ENCODE results near the gene CTIF.

Gene CTIF

GRCh38 chr18:48623468-48624235, 84.8 kb downstream of the CTIF start:
- no peak for DNase-seq

GRCh38 chr18:48624856-48625255, 86.0 kb downstream of the CTIF start:
- no peak for DNase-seq

GRCh38 chr18:48627216-48627615, 88.4 kb downstream of the CTIF start:
- no peak for DNase-seq

GRCh38 chr18:48629730-48630324, 91.0 kb downstream of the CTIF start:
- no peak for DNase-seq

- no peak for DNase-seq
Measured at GRCh38 chr18:48631851-48632250, 93.0 kb downstream of the CTIF start.

- DNase-seq: no peak
Measured at GRCh38 chr18:48632676-48633257, 93.9 kb downstream of the CTIF start.

- DNase-seq: no peak
Measured at GRCh38 chr18:48634491-48634890, 95.7 kb downstream of the CTIF start.

- DNase-seq: no peak
Measured at GRCh38 chr18:48634975-48635374, 96.1 kb downstream of the CTIF start.

GRCh38 chr18:48635806-48636205, 97.0 kb downstream of the CTIF start:
- no peak for DNase-seq

GRCh38 chr18:48636436-48636835, 97.6 kb downstream of the CTIF start:
- no peak for DNase-seq

- no peak for DNase-seq
Measured at GRCh38 chr18:48637081-48637990, 98.5 kb downstream of the CTIF start.

- DNase-seq: no peak
Measured at GRCh38 chr18:48638451-48638850, 99.6 kb downstream of the CTIF start.

GRCh38 chr18:48638896-48639771, 100.3 kb downstream of the CTIF start:
- no peak for DNase-seq

- DNase-seq: no peak
Measured at GRCh38 chr18:48639772-48640432, 101.1 kb downstream of the CTIF start.

GRCh38 chr18:48640566-48641270, 101.9 kb downstream of the CTIF start:
- DNase-seq: no peak

GRCh38 chr18:48641981-48642380, 103.2 kb downstream of the CTIF start:
- no peak for DNase-seq

GRCh38 chr18:48642503-48642902, 103.7 kb downstream of the CTIF start:
- no peak for DNase-seq

GRCh38 chr18:48643262-48643661, 104.4 kb downstream of the CTIF start:
- no peak for DNase-seq

- DNase-seq: no peak
Measured at GRCh38 chr18:48644029-48644428, 105.2 kb downstream of the CTIF start.

- DNase-seq: no peak
Measured at GRCh38 chr18:48645427-48646002, 106.7 kb downstream of the CTIF start.

- DNase-seq: no peak
Measured at GRCh38 chr18:48646976-48647375, 108.1 kb downstream of the CTIF start.

All from activated T-cell treated with anti-CD3 and anti-CD28 coated beads for 4 hours (primary cell).